Gastroesophageal sphincter (tissue), 4 donors: ENCODE measurements around the gene TLE6. TPM values are rescaled to one million over a fixed set of nuclear protein-coding genes. Genes with fewer than 3 reads are reported as not detected.
A peak's percentile ranks its signal among the peaks of the same experiment; 100 is the strongest.

ENCODE experiments used
- ATAC-seq: fragments of 150-250 bp; one replicate; pipeline ENCODE4 v1.9.1; 2016; ENCODE audit warnings: mild to moderate bottlenecking, moderate library complexity
- H3K27ac ChIP-seq, 4 donors: fragments of 200-600 bp; sonication (generic) in 3 of 4; 1 replicate in 3 of 4; 2 replicates in 1 of 4; pipeline ENCODE4 v1.5.1; 2016 to 2019
- H3K27me3 ChIP-seq: fragments of 200-600 bp; sonication (generic); one replicate; pipeline ENCODE4 v1.5.1; 2019
- H3K36me3 ChIP-seq, 2 donors: fragments of 200-600 bp; sonication (generic); one replicate each; pipeline ENCODE4 v1.5.1; 2019; ENCODE audit warnings: control low read depth in 1 of 2
- H3K4me1 ChIP-seq, 3 donors: fragments of 200-600 bp; sonication (generic); 1 replicate in 2 of 3; 2 replicates in 1 of 3; pipeline ENCODE4 v1.5.1; 2016 to 2019; ENCODE audit warnings: control low read depth in 2 of 3
- H3K4me3 ChIP-seq, 2 donors: fragments of 200-600 bp; sonication (generic); one replicate each; pipeline ENCODE4 v1.5.1; 2019; ENCODE audit warnings: mild to moderate bottlenecking in 1 of 2, moderate library complexity in 1 of 2
- H3K9me3 ChIP-seq, 3 donors: fragments of 200-600 bp; sonication (generic); one replicate each; pipeline ENCODE4 v1.5.1; 2017 to 2019; ENCODE audit warnings: control low read depth in 2 of 3
- EP300 ChIP-seq: sonication (generic); formaldehyde crosslinking; IDR thresholded peaks from one replicate; pipeline ENCODE4 v1.6.1; 2017; ENCODE audit warnings: antibody characterized with exemption, mild to moderate bottlenecking
- POLR2A ChIP-seq, 2 donors: fragments of 450-650 bp; IDR thresholded peaks; one replicate each; pipeline ENCODE4 v1.6.1; 2017; ENCODE audit warnings: antibody characterized with exemption in 2 of 2, mild to moderate bottlenecking in 2 of 2, moderate library complexity in 1 of 2
- POLR2AphosphoS5 ChIP-seq: sonication (generic); formaldehyde crosslinking; IDR thresholded peaks from one replicate; pipeline ENCODE4 v1.6.1; 2017; ENCODE audit warnings: antibody characterized with exemption
- WGBS, 2 donors: methylation state at CpG; one replicate each; pipeline ENCODE4 v1.1.5; 2018; ENCODE audit warnings: low coverage in 1 of 2; 5-methylcytosine and 5-hydroxymethylcytosine counted together
- total RNA-seq, 4 donors: library from RNA; depleted of rRNA; stranded (reverse); fragments of >200 nt; gene quantifications; one replicate each; pipeline ENCODE4 v1.1.0, GENCODE V29; 2016
- TF ChIP-seq, protein P1 (sequence below), 4 experiments: fragments of 200-600 bp in 2 of 4; fragments of 450-650 bp in 2 of 4; sonication (generic) in 1 of 4; IDR thresholded peaks; one replicate each; pipeline ENCODE4 v1.5.1; 2017 to 2019; ENCODE audit warnings: antibody characterized with exemption in 4 of 4, mild to moderate bottlenecking in 2 of 4, moderate library complexity in 2 of 4

TLE6 gene
- total RNA-seq, 4 donors from 2014 or later = 0.19 to 0.64 (median 0.40) TPM; not detected in 1

GRCh38 chr19:3027981-3028304, 50.6 kb downstream of the TLE6 start:
- H3K4me1 ChIP-seq = peaks cover 0 to 23% (median 9%) of the 10 kb centered on the region in 3 donors
- ATAC-seq = no peak

GRCh38 chr19:3028305-3029064, 51.1 kb downstream of the TLE6 start:
- Histone ChIP-seq H3K36me3 (peaks cover 0 to 6% of the 10 kb centered on the region in 2 donors), H3K27me3 (no peaks in the 10 kb centered on the region), H3K27ac (peak overlapping the region in 3 of 4 donors; percentile 69 to 82 (median 71)), H3K4me3 (peak overlapping the region; percentile 43 to 76), H3K4me1 (peaks cover 0 to 23% (median 9%) of the 10 kb centered on the region in 3 donors), H3K9me3 (no peaks in the 10 kb centered on the region)
- ATAC-seq = peak; percentile 15
- TF ChIP-seq POLR2AphosphoS5 (no peak), EP300 (no peak), POLR2A (IDR thresholded peaks at IDR 0.05) (no peak)
- TF ChIP-seq, protein P1, sequence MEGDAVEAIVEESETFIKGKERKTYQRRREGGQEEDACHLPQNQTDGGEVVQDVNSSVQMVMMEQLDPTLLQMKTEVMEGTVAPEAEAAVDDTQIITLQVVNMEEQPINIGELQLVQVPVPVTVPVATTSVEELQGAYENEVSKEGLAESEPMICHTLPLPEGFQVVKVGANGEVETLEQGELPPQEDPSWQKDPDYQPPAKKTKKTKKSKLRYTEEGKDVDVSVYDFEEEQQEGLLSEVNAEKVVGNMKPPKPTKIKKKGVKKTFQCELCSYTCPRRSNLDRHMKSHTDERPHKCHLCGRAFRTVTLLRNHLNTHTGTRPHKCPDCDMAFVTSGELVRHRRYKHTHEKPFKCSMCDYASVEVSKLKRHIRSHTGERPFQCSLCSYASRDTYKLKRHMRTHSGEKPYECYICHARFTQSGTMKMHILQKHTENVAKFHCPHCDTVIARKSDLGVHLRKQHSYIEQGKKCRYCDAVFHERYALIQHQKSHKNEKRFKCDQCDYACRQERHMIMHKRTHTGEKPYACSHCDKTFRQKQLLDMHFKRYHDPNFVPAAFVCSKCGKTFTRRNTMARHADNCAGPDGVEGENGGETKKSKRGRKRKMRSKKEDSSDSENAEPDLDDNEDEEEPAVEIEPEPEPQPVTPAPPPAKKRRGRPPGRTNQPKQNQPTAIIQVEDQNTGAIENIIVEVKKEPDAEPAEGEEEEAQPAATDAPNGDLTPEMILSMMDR (IDR thresholded peaks at IDR 0.05) = no peak
- WGBS, 2 donors = 19 to 20% methylated on average over 1 to 7 of the region's 40 CpGs

More at GRCh38 chr19:3027981-3028304, 50.6 kb downstream of the TLE6 start:
- H3K9me3 ChIP-seq = no peaks in the 10 kb centered on the region
- TF ChIP-seq POLR2AphosphoS5 (no peak), POLR2A (IDR thresholded peaks at IDR 0.05) (no peak), EP300 (no peak)
- TF ChIP-seq, protein P1 (IDR thresholded peaks at IDR 0.05) = no peak
- 68% methylated on average over 4 of the region's 9 CpGs; no CpG with 5 or more reads in 1 of the 2 donors for WGBS, 2 donors
- H3K4me3 ChIP-seq = peak overlapping the region in 1 of 2 donors; percentile 76
- no peaks in the 10 kb centered on the region for H3K27me3 ChIP-seq
- peak overlapping the region in 3 of 4 donors; percentile 69 to 82 (median 71) for H3K27ac ChIP-seq
- H3K36me3 ChIP-seq = peaks cover 0 to 6% of the 10 kb centered on the region in 2 donors

GRCh38 chr19:3029065-3029923, 51.9 kb downstream of the TLE6 start, which contains the start of gene TLE2:
Gene TLE2, minus strand, starts transcription at chr19:3029280. Its CDS starts 376 bp downstream, at chr19:3028904.
- peak; percentile 65 for ATAC-seq
- 16% methylated on average over 9 of the region's 85 CpGs; no CpG with 5 or more reads in 1 of the 2 donors for WGBS, 2 donors
- H3K4me1 ChIP-seq = peaks cover 0 to 27% (median 10%) of the 10 kb centered on the region in 3 donors

GRCh38 chr19:3031607-3031867, 54.2 kb downstream of the TLE6 start:
- Histone ChIP-seq H3K4me3 (no peak overlapping the region), H3K27me3 (no peaks in the 10 kb centered on the region), H3K4me1 (peaks cover 0 to 47% (median 23%) of the 10 kb centered on the region in 3 donors), H3K9me3 (no peaks in the 10 kb centered on the region), H3K27ac (no peak overlapping the region), H3K36me3 (no peaks in the 10 kb centered on the region)
- ATAC-seq = no peak
- TF ChIP-seq EP300 (no peak), POLR2AphosphoS5 (no peak), POLR2A (IDR thresholded peaks at IDR 0.05) (no peak)
- TF ChIP-seq, protein P1 (IDR thresholded peaks at IDR 0.05) = no peak
- WGBS, 2 donors = 64 to 74% methylated on average over 5 of the region's 5 CpGs

More at GRCh38 chr19:3029065-3029923, 51.9 kb downstream of the TLE6 start, which contains the start of gene TLE2:
- no peaks in the 10 kb centered on the region for H3K27me3 ChIP-seq
- H3K36me3 ChIP-seq = peaks cover 0 to 6% of the 10 kb centered on the region in 2 donors
- peak within 1 kb of the TSS in 3 of 4 donors; percentile 69 to 82 (median 71) for H3K27ac ChIP-seq
- peak within 1 kb of the TSS; percentile 43 to 76 for H3K4me3 ChIP-seq
- no peaks in the 10 kb centered on the region for H3K9me3 ChIP-seq
- TF ChIP-seq, protein P1 (IDR thresholded peaks at IDR 0.05) = peak in 1 of 4 experiments; percentile 22
- TF ChIP-seq POLR2A (IDR thresholded peaks at IDR 0.05) = no peak
